DOHH2 (cell line): ENCODE results near the gene TMEM18.

ENCODE experiments used
- H3F3A ChIP-seq: fragments of 200-600 bp; sonication (generic), shearing (Covaris generic); 2 replicates; pipeline ENCODE4 v1.6.0; 2016; ENCODE audit warnings: antibody characterized with exemption, mild to moderate bottlenecking; ENCODE audit not compliant: control insufficient read depth, insufficient read depth
- H3K27ac ChIP-seq: fragments of 200-600 bp; sonication (generic); 2 replicates; pipeline ENCODE4 v1.5.1; 2014; ENCODE audit warnings: low read depth, mild to moderate bottlenecking, low read length, moderate library complexity
- H3K27me3 ChIP-seq: fragments of 200-600 bp; sonication (generic); 2 replicates; pipeline ENCODE4 v1.6.1; 2014; ENCODE audit warnings: mild to moderate bottlenecking, low read length, mixed read lengths; ENCODE audit not compliant: control insufficient read depth
- H3K36me3 ChIP-seq: fragments of 200-600 bp; sonication (generic); 2 replicates; pipeline ENCODE4 v1.6.1; 2014; ENCODE audit warnings: mild to moderate bottlenecking, low read length, moderate library complexity, mixed read lengths; ENCODE audit not compliant: control insufficient read depth
- H3K4me1 ChIP-seq: fragments of 200-600 bp; sonication (generic); 2 replicates; pipeline ENCODE4 v1.6.1; 2014; ENCODE audit warnings: mild to moderate bottlenecking, low read length, mixed read lengths; ENCODE audit not compliant: control insufficient read depth
- H3K4me2 ChIP-seq: fragments of 200-600 bp; sonication (generic); 2 replicates; pipeline ENCODE4 v1.6.0; 2014; ENCODE audit warnings: mild to moderate bottlenecking, low read length, moderate library complexity
- H3K4me3 ChIP-seq: fragments of 200-600 bp; sonication (generic); 2 replicates; pipeline ENCODE4 v1.5.1; 2014; ENCODE audit warnings: mild to moderate bottlenecking, low read length, mixed read lengths
- H3K79me2 ChIP-seq: fragments of 200-600 bp; sonication (generic); 2 replicates; pipeline ENCODE4 v1.6.1; 2014; ENCODE audit warnings: mild to moderate bottlenecking, low read length, mixed read lengths; ENCODE audit not compliant: control insufficient read depth
- H3K9me2 ChIP-seq: fragments of 200-600 bp; sonication (generic); replicated peaks from 2 replicates; pipeline ENCODE4 v1.6.1; 2014; ENCODE audit warnings: mild to moderate bottlenecking, low read length, mixed read lengths; ENCODE audit not compliant: control insufficient read depth
- H3K9me3 ChIP-seq: fragments of 200-600 bp; sonication (generic); 2 replicates; pipeline ENCODE4 v1.6.1; 2014; ENCODE audit warnings: antibody characterized with exemption, low read length, mixed read lengths; ENCODE audit not compliant: control insufficient read depth, insufficient read depth
- H4K20me1 ChIP-seq: fragments of 200-600 bp; sonication (generic); 2 replicates; pipeline ENCODE4 v1.6.0; 2014; ENCODE audit warnings: low read depth, mild to moderate bottlenecking, antibody characterized with exemption, low read length, moderate library complexity; ENCODE audit not compliant: control insufficient read depth, insufficient read depth
- EZH2phosphoT487 ChIP-seq: fragments of 200-600 bp; sonication (generic); IDR thresholded peaks from 2 replicates; pipeline ENCODE4 v1.6.1; 2017; ENCODE audit warnings: borderline replicate concordance, mild to moderate bottlenecking, antibody characterized with exemption, low read length, moderate library complexity, mixed read lengths
- TF ChIP-seq, protein P1 (sequence below): fragments of 200-600 bp; sonication (generic); IDR thresholded peaks from one replicate; pipeline ENCODE4 v1.5.1; 2014; ENCODE audit warnings: antibody characterized with exemption, mild to moderate bottlenecking, low read depth, low read length; ENCODE audit not compliant: poor library complexity, severe bottlenecking

The TMEM18 gene

GRCh38 chr2:618005-618404 is 59.2 kb downstream of the TMEM18 start:
- Histone ChIP-seq H3K4me1 (no peaks in the 10 kb centered on the region), H3K9me3 (peaks cover 3% of the 10 kb centered on the region; the same call in 1 of the 2 replicates), H3K36me3 (no peaks in the 10 kb centered on the region), H4K20me1 (no peaks in the 10 kb centered on the region), H3K4me3 (no peak overlapping the region), H3K27ac (no peak overlapping the region), H3K9me2 (no peaks in the 10 kb centered on the region), H3K4me2 (no peak overlapping the region), H3K27me3 (no peaks in the 10 kb centered on the region), H3K79me2 (no peaks in the 10 kb centered on the region), H3F3A (no peaks in the 10 kb centered on the region)
- TF ChIP-seq, protein P1, sequence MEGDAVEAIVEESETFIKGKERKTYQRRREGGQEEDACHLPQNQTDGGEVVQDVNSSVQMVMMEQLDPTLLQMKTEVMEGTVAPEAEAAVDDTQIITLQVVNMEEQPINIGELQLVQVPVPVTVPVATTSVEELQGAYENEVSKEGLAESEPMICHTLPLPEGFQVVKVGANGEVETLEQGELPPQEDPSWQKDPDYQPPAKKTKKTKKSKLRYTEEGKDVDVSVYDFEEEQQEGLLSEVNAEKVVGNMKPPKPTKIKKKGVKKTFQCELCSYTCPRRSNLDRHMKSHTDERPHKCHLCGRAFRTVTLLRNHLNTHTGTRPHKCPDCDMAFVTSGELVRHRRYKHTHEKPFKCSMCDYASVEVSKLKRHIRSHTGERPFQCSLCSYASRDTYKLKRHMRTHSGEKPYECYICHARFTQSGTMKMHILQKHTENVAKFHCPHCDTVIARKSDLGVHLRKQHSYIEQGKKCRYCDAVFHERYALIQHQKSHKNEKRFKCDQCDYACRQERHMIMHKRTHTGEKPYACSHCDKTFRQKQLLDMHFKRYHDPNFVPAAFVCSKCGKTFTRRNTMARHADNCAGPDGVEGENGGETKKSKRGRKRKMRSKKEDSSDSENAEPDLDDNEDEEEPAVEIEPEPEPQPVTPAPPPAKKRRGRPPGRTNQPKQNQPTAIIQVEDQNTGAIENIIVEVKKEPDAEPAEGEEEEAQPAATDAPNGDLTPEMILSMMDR, result no peak
- TF ChIP-seq EZH2phosphoT487, result no peak
